NT2/D1 (cell line): ENCODE results near the gene MTHFD1.

Experiments
- DNase-seq: peaks from one replicate; pipeline ENCODE4 v3.0.0-alpha.2; 2011; ENCODE audit warnings: low read depth, low spot score
- H3K27me3 ChIP-seq: 2 replicates; pipeline ENCODE4 v1.6.0; 2011; ENCODE audit warnings: mild to moderate bottlenecking; ENCODE audit not compliant: insufficient read length, insufficient read depth
- H3K36me3 ChIP-seq: 2 replicates; pipeline ENCODE4 v1.6.1; 2011; ENCODE audit warnings: mild to moderate bottlenecking, low read length, mixed read lengths; ENCODE audit not compliant: insufficient read depth, insufficient read length
- H3K4me1 ChIP-seq: 2 replicates; pipeline ENCODE4 v1.5.1; 2011; ENCODE audit not compliant: insufficient read depth, insufficient read length
- H3K4me3 ChIP-seq: 2 replicates; pipeline ENCODE4 v1.5.1; 2011; ENCODE audit warnings: low read depth; ENCODE audit not compliant: insufficient read length
- H3K9ac ChIP-seq: 2 replicates; pipeline ENCODE4 v1.6.0; 2011; ENCODE audit warnings: low read depth; ENCODE audit not compliant: insufficient read length
- H3K9me3 ChIP-seq: 2 replicates; pipeline ENCODE4 v1.5.1; 2011; ENCODE audit warnings: mild to moderate bottlenecking, low read length; ENCODE audit not compliant: insufficient read depth
- SUZ12 ChIP-seq: IDR thresholded peaks from 2 replicates; pipeline ENCODE4 v1.6.1; 2011; ENCODE audit not compliant: insufficient read length, insufficient read depth; ENCODE audit errors: extremely low read depth
- YY1 ChIP-seq: IDR thresholded peaks from 2 replicates; pipeline ENCODE4 v1.6.1; 2011; ENCODE audit not compliant: insufficient read length, insufficient read depth
- ZNF274 ChIP-seq: IDR thresholded peaks from 2 replicates; pipeline ENCODE4 v1.6.1; 2011; ENCODE audit warnings: mild to moderate bottlenecking, low read depth, low read length

The MTHFD1 gene

DNA sequence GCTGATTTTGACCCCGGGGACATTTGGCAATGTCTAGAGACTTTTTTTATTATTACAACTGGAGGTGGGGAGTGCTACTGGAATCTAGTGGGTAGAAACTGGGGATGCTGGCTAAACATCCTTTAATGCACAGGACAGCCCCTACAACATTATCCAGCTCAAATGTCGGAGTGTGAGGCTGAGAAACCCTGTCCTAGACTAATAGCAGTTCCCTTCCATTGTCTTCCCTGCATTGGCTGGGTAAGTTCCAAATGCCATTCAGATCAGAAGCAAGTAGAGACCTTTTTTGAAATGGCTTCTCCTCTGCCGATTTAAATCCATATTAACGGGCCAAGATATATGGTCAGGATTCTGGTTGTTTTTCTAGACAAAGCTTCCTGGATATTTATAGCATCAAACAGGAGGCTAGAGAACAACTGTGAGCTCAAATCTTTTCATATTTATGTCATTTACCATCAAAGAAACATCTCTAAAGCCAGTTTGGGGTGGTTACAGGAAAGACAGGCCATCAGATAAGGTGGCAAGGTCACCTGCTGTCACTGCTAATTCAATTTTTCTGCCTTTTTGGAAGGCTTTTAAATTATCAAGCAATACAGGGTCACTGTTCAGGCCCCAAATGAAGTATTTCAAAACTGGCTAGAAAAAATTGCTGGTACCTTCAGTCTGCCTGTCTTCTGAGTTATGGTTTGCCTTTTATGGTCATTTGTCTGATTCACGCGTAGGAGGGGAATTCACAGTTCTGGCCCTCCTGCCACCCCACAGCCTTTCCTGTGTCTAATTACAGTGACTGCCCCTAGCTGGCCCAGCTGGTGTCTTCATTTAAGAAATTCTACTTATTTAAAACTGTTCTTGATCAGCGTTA, 57.1 kb downstream of the MTHFD1 start:
- Histone ChIP-seq H3K27me3 (no peaks in the 10 kb centered on the region), H3K9me3 (no peaks in the 10 kb centered on the region), H3K4me3 (no peak overlapping the region), H3K36me3 (peaks cover 79% of the 10 kb centered on the region), H3K4me1 (no peaks in the 10 kb centered on the region), H3K9ac (no peak overlapping the region)
- TF ChIP-seq YY1 (no peak), ZNF274 (no peak), SUZ12 (no peak)
- DNase-seq: no peak

DNA sequence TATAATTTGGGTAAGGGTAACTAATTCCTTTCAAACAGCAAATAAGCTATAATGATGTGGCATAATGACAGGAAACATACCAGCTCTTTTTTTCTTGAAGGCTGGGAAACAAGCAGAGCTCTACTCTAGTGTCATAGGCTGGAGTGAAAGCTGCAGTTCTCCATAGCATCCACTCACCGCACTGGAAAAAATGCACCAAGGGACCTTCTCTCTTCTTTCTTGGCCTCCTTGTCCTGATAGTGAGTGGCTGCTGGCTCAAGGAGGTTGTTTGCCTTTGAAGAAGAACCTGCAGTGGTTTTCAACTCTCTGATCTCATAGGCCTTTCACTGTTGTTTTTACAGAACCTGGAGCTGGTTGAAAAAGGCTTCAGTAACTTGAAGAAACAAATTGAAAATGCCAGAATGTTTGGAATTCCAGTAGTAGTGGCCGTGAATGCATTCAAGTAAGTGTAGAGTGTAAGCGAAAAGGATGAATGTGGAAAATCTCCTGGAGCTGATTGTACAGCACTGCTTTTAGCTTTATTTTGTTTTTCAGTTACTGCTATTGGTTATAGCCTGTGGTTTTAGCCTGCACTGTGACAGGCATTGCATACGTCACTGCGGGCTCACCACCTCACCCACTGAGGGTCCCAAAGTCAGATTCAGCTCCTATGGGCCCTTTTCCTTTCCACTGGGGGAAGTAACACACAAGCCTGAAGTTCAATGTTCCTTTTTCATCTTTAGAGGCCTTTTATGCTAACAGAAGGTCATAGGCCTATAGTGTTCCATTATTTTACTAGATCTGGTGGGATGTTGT, 59.9 kb downstream of the MTHFD1 start:
- no peak overlapping the region for H3K9ac ChIP-seq
- DNase-seq: no peak
- no peaks in the 10 kb centered on the region for H3K9me3 ChIP-seq
- H3K36me3 ChIP-seq: peaks cover 72% of the 10 kb centered on the region
- H3K4me1 ChIP-seq: no peaks in the 10 kb centered on the region
- no peak for TF ChIP-seq SUZ12
- H3K27me3 ChIP-seq: no peaks in the 10 kb centered on the region
- H3K4me3 ChIP-seq: no peak overlapping the region

GRCh38 chr14:64450255-64450654, 62.1 kb downstream of the MTHFD1 start:
- TF ChIP-seq SUZ12 (no peak), YY1 (no peak), ZNF274 (no peak)
- Histone ChIP-seq H3K27me3 (no peaks in the 10 kb centered on the region), H3K4me1 (no peaks in the 10 kb centered on the region), H3K9me3 (no peaks in the 10 kb centered on the region), H3K9ac (no peak overlapping the region), H3K36me3 (peaks cover 70% of the 10 kb centered on the region), H3K4me3 (no peak overlapping the region)
- no peak for DNase-seq

DNA sequence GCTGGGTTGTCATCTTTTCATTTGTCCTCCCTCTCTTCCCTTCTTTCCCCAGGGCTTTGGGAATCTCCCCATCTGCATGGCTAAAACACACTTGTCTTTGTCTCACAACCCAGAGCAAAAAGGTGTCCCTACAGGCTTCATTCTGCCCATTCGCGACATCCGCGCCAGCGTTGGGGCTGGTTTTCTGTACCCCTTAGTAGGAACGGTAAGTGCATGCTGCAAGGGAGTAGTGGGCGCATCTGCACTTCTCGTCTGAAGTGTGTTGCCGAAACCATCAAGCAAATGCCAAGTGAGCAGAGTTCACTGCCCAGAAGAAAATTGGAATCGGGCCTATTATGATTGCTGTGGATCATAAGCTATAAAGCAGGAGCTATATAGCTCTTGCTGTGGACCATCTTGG, 66.5 kb downstream of the MTHFD1 start:
- Histone ChIP-seq H3K27me3 (no peaks in the 10 kb centered on the region), H3K9me3 (no peaks in the 10 kb centered on the region), H3K4me3 (no peak overlapping the region), H3K4me1 (no peaks in the 10 kb centered on the region), H3K36me3 (peaks cover 79% of the 10 kb centered on the region), H3K9ac (no peak overlapping the region)
- no peak for DNase-seq
- TF ChIP-seq YY1 (no peak), ZNF274 (no peak), SUZ12 (no peak)

GRCh38 chr14:64459405-64460136, 71.4 kb downstream of the MTHFD1 start:
- Histone ChIP-seq H3K9me3 (no peaks in the 10 kb centered on the region), H3K36me3 (peaks cover 62% of the 10 kb centered on the region), H3K4me3 (no peak overlapping the region), H3K9ac (no peak overlapping the region), H3K27me3 (no peaks in the 10 kb centered on the region), H3K4me1 (no peaks in the 10 kb centered on the region)
- TF ChIP-seq YY1: no peak
- no peak for TF ChIP-seq SUZ12
- TF ChIP-seq ZNF274: no peak
- no peak for DNase-seq

- Histone ChIP-seq H3K4me1 (no peaks in the 10 kb centered on the region), H3K9me3 (no peaks in the 10 kb centered on the region), H3K4me3 (no peak overlapping the region), H3K36me3 (peaks cover 46% of the 10 kb centered on the region), H3K9ac (no peak overlapping the region), H3K27me3 (no peaks in the 10 kb centered on the region)
- no peak for DNase-seq
- TF ChIP-seq ZNF274 (no peak), SUZ12 (no peak), YY1 (no peak)
Measured at GRCh38 chr14:64461221-64461620, 73.1 kb downstream of the MTHFD1 start.

GRCh38 chr14:64463195-64463594, 75.0 kb downstream of the MTHFD1 start:
- H3K9me3 ChIP-seq: no peaks in the 10 kb centered on the region
- DNase-seq: no peak
- no peak overlapping the region for H3K9ac ChIP-seq
- H3K4me3 ChIP-seq: no peak overlapping the region
- no peak for TF ChIP-seq ZNF274
- no peak for TF ChIP-seq SUZ12
- no peak for TF ChIP-seq YY1
- peaks cover 34% of the 10 kb centered on the region for H3K36me3 ChIP-seq
- H3K4me1 ChIP-seq: no peaks in the 10 kb centered on the region
- H3K27me3 ChIP-seq: no peaks in the 10 kb centered on the region
